ENCODE measurements around the gene SMIM15.

The SMIM15 gene

DNA sequence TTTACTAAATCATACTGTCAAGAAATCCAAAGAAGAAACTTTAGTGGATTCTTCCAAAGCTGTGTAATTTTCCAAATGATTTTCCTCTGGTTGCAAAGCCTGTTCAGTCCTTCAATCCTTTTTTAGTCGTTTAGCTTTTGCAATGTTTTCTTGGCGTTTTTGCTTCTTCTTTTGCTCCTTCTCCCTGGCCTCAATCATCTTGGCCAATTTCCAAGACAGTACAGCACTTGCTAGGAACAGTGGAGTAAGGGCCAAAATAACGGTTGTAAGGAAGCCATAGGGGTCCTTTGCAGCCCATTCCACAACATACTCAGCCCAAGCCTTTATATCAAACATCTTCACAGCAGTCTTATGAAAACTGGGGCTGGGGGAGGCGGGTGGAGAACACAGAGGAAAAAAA, 2.4 kb downstream of the SMIM15 start:
- Histone ChIP-seq H3K4me2 (ENCODE audit: insufficient read depth, low read length) (0 out of 2 replicates have a peak overlapping the region, but pooled peaks have one; percentile 20), H3K79me2 (ENCODE audit: insufficient read depth, low read length) (peaks cover 25% of the 10 kb centered on the region), H2AFZ (ENCODE audit: low read depth, low read length) (no peak overlapping the region), H3K27ac (ENCODE audit: low read length) (no peak overlapping the region), H3K36me3 (ENCODE audit: insufficient read depth, low read length) (peaks cover 10% of the 10 kb centered on the region), H3K4me3 (ENCODE audit: low read depth in 1 of 2, low read length in 2 of 2) (no peak overlapping the region), H3K9me3 (ENCODE audit: insufficient read depth, low read length, severe bottlenecking) (no peaks in the 10 kb centered on the region), H3K9ac (ENCODE audit: low read depth, low read length) (no peak overlapping the region), H3K27me3 (ENCODE audit: insufficient read depth, low read length, poor library complexity) (no peaks in the 10 kb centered on the region), H4K20me1 (ENCODE audit: insufficient read depth, low read length) (no peaks in the 10 kb centered on the region), H3K4me1 (ENCODE audit: insufficient read depth, low read length) (peaks cover 20% of the 10 kb centered on the region)
- ATAC-seq (ENCODE audit: insufficient read depth, low read depth): no peak
- TF ChIP-seq CTCF (IDR thresholded peaks at IDR 0.05; ENCODE audit: borderline replicate concordance, extremely low read depth, low read length, poor library complexity, severe bottlenecking): no peak
- TF ChIP-seq EZH2 (IDR thresholded peaks at IDR 0.05; ENCODE audit: borderline replicate concordance, low read depth, low read length, severe bottlenecking): no peak
- no peak for DNase-seq

DNA sequence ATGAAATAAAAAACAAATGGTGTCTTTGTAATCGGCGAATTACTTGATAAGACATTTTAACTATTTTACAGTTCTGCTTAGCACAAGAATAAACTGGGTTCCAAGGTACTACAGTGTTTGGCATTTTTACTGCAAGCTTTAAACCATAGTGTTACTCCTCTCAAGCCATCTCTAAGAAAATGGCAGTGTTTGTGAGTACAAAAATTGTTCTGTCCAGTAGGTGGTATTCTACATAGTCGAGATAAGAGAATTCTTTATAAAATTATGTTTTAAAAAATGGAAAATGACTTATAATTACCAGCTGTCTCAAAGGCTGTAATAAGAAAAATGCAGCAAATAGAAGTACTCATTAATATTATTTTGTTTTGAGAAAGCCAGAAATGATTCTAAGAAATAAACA, 3.2 kb downstream of the SMIM15 start:
- H3K27ac ChIP-seq (ENCODE audit: low read length): no peak overlapping the region
- ATAC-seq (ENCODE audit: insufficient read depth, low read depth) (no peak), DNase-seq (no peak)
- H4K20me1 ChIP-seq (ENCODE audit: insufficient read depth, low read length): no peaks in the 10 kb centered on the region
- H3K36me3 ChIP-seq (ENCODE audit: insufficient read depth, low read length): peaks cover 10% of the 10 kb centered on the region
- no peak overlapping the region for H3K9ac ChIP-seq (ENCODE audit: low read depth, low read length)
- no peaks in the 10 kb centered on the region for H3K9me3 ChIP-seq (ENCODE audit: insufficient read depth, low read length, severe bottlenecking)
- no peak for TF ChIP-seq EZH2 (IDR thresholded peaks at IDR 0.05; ENCODE audit: borderline replicate concordance, low read depth, low read length, severe bottlenecking)
- no peak for TF ChIP-seq CTCF (IDR thresholded peaks at IDR 0.05; ENCODE audit: borderline replicate concordance, extremely low read depth, low read length, poor library complexity, severe bottlenecking)
- no peak overlapping the region for H3K4me3 ChIP-seq (ENCODE audit: low read depth in 1 of 2, low read length in 2 of 2)
- H3K4me1 ChIP-seq (ENCODE audit: insufficient read depth, low read length): peaks cover 20% of the 10 kb centered on the region
- H3K79me2 ChIP-seq (ENCODE audit: insufficient read depth, low read length): peaks cover 25% of the 10 kb centered on the region
- no peaks in the 10 kb centered on the region for H3K27me3 ChIP-seq (ENCODE audit: insufficient read depth, low read length, poor library complexity)
- no peak overlapping the region for H2AFZ ChIP-seq (ENCODE audit: low read depth, low read length)
- H3K4me2 ChIP-seq (ENCODE audit: insufficient read depth, low read length): no peak overlapping the region

DNA sequence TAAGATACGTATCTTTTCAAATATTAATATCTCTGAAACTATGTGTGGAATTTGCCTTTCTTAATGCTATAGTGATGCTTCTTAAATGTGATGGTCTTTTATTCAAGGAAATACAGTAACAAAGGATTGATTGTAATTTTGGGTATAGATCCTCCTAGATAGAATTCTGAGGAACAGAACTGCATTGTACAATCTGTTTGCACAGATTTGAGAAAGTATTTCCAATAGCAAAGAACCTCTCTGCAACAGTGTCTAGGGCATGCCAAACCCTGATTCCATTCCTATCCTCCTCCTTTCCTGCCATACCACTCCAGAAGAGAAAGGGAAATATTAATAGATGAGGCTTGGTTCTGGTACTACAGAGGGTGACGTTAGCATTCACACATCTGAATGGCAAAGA, 10.4 kb downstream of the SMIM15 start:
- no peak overlapping the region for H3K4me2 ChIP-seq (ENCODE audit: insufficient read depth, low read length)
- H3K4me3 ChIP-seq (ENCODE audit: low read depth in 1 of 2, low read length in 2 of 2): no peak overlapping the region
- H3K9ac ChIP-seq (ENCODE audit: low read depth, low read length): no peak overlapping the region
- TF ChIP-seq CTCF (IDR thresholded peaks at IDR 0.05; ENCODE audit: borderline replicate concordance, extremely low read depth, low read length, poor library complexity, severe bottlenecking) (no peak), EZH2 (IDR thresholded peaks at IDR 0.05; ENCODE audit: borderline replicate concordance, low read depth, low read length, severe bottlenecking) (no peak)
- ATAC-seq (ENCODE audit: insufficient read depth, low read depth) (no peak), DNase-seq (no peak)
- H3K9me3 ChIP-seq (ENCODE audit: insufficient read depth, low read length, severe bottlenecking): no peaks in the 10 kb centered on the region
- H2AFZ ChIP-seq (ENCODE audit: low read depth, low read length): no peak overlapping the region
- no peaks in the 10 kb centered on the region for H3K27me3 ChIP-seq (ENCODE audit: insufficient read depth, low read length, poor library complexity)
- no peaks in the 10 kb centered on the region for H4K20me1 ChIP-seq (ENCODE audit: insufficient read depth, low read length)
- H3K36me3 ChIP-seq (ENCODE audit: insufficient read depth, low read length): no peaks in the 10 kb centered on the region; the same call in 1 of the 2 replicates
- no peaks in the 10 kb centered on the region for H3K4me1 ChIP-seq (ENCODE audit: insufficient read depth, low read length)
- H3K79me2 ChIP-seq (ENCODE audit: insufficient read depth, low read length): no peaks in the 10 kb centered on the region
- H3K27ac ChIP-seq (ENCODE audit: low read length): no peak overlapping the region

- Histone ChIP-seq H2AFZ (ENCODE audit: low read depth, low read length) (no peak overlapping the region), H3K9me3 (ENCODE audit: insufficient read depth, low read length, severe bottlenecking) (no peaks in the 10 kb centered on the region), H3K4me1 (ENCODE audit: insufficient read depth, low read length) (no peaks in the 10 kb centered on the region), H3K27me3 (ENCODE audit: insufficient read depth, low read length, poor library complexity) (no peaks in the 10 kb centered on the region), H3K27ac (ENCODE audit: low read length) (no peak overlapping the region), H3K79me2 (ENCODE audit: insufficient read depth, low read length) (no peaks in the 10 kb centered on the region), H4K20me1 (ENCODE audit: insufficient read depth, low read length) (no peaks in the 10 kb centered on the region), H3K36me3 (ENCODE audit: insufficient read depth, low read length) (no peaks in the 10 kb centered on the region), H3K9ac (ENCODE audit: low read depth, low read length) (no peak overlapping the region), H3K4me2 (ENCODE audit: insufficient read depth, low read length) (no peak overlapping the region), H3K4me3 (ENCODE audit: low read depth in 1 of 2, low read length in 2 of 2) (no peak overlapping the region)
- DNase-seq: no peak
- ATAC-seq (ENCODE audit: insufficient read depth, low read depth): no peak
- TF ChIP-seq CTCF (IDR thresholded peaks at IDR 0.05; ENCODE audit: borderline replicate concordance, extremely low read depth, low read length, poor library complexity, severe bottlenecking): no peak
- no peak for TF ChIP-seq EZH2 (IDR thresholded peaks at IDR 0.05; ENCODE audit: borderline replicate concordance, low read depth, low read length, severe bottlenecking)
Measured at GRCh38 chr5:61148515-61148914, 13.8 kb downstream of the SMIM15 start.
